RWPE2 (cell line): ENCODE results near the gene HEBP2.
A peak's percentile ranks its signal among the peaks of the same experiment; 100 is the strongest.
"Not testable (repeated sequence)": the region's sequence is repeated elsewhere in the genome, so short reads cannot be mapped to it uniquely, and the experiment has no call there.

Experiments
- ATAC-seq: fragments of 200-7000 bp; cut with Tn5 transposase; 3 replicates; pipeline ENCODE4 v1.9.1; 2021; ENCODE audit warnings: low read depth
- DNase-seq: peaks from one replicate; pipeline ENCODE4 v3.0.0-alpha.2; 2020; ENCODE audit warnings: low spot score
- H3K27ac ChIP-seq: fragments of 450-650 bp; 2 replicates; pipeline ENCODE4 v1.5.1; 2017; ENCODE audit warnings: mild to moderate bottlenecking; ENCODE audit not compliant: poor library complexity, severe bottlenecking
- H3K27me3 ChIP-seq: fragments of 250-450 bp; sonication (Bioruptor Pico); 2 replicates; pipeline ENCODE4 v1.5.1; 2021; ENCODE audit warnings: mild to moderate bottlenecking, moderate library complexity; ENCODE audit not compliant: insufficient read depth, poor library complexity, severe bottlenecking
- H3K36me3 ChIP-seq: fragments of 250-450 bp; sonication (Bioruptor Pico); 2 replicates; pipeline ENCODE4 v1.5.1; 2020; ENCODE audit warnings: low read depth, mild to moderate bottlenecking, moderate library complexity
- H3K4me1 ChIP-seq: fragments of 250-450 bp; sonication (Bioruptor Pico); 2 replicates; pipeline ENCODE4 v1.5.1; 2021; ENCODE audit warnings: mild to moderate bottlenecking, moderate library complexity; ENCODE audit not compliant: insufficient read depth, poor library complexity, severe bottlenecking
- H3K4me3 ChIP-seq: fragments of 250-450 bp; sonication (Bioruptor Pico); 2 replicates; pipeline ENCODE4 v1.5.1; 2021; ENCODE audit warnings: mild to moderate bottlenecking, moderate library complexity; ENCODE audit not compliant: severe bottlenecking
- H3K9me3 ChIP-seq: fragments of 250-450 bp; sonication (Bioruptor Pico); 2 replicates; pipeline ENCODE4 v1.5.1; 2021; ENCODE audit warnings: mild to moderate bottlenecking, moderate library complexity; ENCODE audit not compliant: severe bottlenecking
- CTCF ChIP-seq: fragments of 450-650 bp; IDR thresholded peaks from one replicate; pipeline ENCODE4 v1.5.1; 2017; ENCODE audit warnings: mild to moderate bottlenecking, moderate library complexity; ENCODE audit not compliant: poor library complexity, severe bottlenecking

The HEBP2 gene, protein sequence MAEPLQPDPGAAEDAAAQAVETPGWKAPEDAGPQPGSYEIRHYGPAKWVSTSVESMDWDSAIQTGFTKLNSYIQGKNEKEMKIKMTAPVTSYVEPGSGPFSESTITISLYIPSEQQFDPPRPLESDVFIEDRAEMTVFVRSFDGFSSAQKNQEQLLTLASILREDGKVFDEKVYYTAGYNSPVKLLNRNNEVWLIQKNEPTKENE

GRCh38 chr6:138403801-138404665, at the start of gene HEBP2:
TSS of gene HEBP2 (plus strand) at chr6:138404223. CDS start at chr6:138404496, 273 bp downstream.
- peaks cover 31% of the 10 kb centered on the region for H3K36me3 ChIP-seq
- no peaks in the 10 kb centered on the region for H3K9me3 ChIP-seq
- peak; percentile 97 for DNase-seq
- H3K27me3 ChIP-seq: no peaks in the 10 kb centered on the region
- peak; percentile 87 for ATAC-seq
- peak; percentile 77 for TF ChIP-seq CTCF
- peaks cover 5% of the 10 kb centered on the region for H3K4me1 ChIP-seq
- peak within 1 kb of the TSS; percentile 59 for H3K27ac ChIP-seq
- peak within 1 kb of the TSS; percentile 64 for H3K4me3 ChIP-seq

- H3K27me3 ChIP-seq: no peaks in the 10 kb centered on the region
- TF ChIP-seq CTCF: no peak
- no peaks in the 10 kb centered on the region for H3K4me1 ChIP-seq
- no peak for ATAC-seq
- H3K27ac ChIP-seq: no peak overlapping the region
- DNase-seq: no peak
- no peak overlapping the region for H3K4me3 ChIP-seq
- H3K9me3 ChIP-seq: no peaks in the 10 kb centered on the region
- no peaks in the 10 kb centered on the region for H3K36me3 ChIP-seq
Observed at GRCh38 chr6:138357928-138358327, 46.1 kb upstream of the HEBP2 start.

DNA sequence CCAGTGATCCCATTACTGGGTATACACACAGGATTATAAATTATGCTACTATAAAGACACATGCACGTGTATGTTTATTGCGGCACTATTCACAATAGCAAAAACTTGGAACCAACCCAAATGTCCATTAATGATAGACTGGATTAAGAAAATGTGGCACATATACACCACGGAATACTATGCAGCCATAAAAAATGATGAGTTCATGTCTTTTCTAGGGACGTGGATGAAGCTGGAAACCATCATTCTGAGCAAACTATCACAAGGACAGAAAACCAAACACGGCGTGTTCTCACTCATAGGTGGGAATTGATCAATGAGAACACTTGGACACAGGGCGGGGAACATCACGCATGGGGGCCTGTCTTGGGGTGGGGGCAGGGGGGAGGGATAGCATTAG, 35.3 kb upstream of the HEBP2 start:
- not testable (repeated sequence) for H3K36me3 ChIP-seq, H3K4me3 ChIP-seq, DNase-seq, ATAC-seq, H3K9me3 ChIP-seq, H3K4me1 ChIP-seq, H3K27ac ChIP-seq, H3K27me3 ChIP-seq

DNA sequence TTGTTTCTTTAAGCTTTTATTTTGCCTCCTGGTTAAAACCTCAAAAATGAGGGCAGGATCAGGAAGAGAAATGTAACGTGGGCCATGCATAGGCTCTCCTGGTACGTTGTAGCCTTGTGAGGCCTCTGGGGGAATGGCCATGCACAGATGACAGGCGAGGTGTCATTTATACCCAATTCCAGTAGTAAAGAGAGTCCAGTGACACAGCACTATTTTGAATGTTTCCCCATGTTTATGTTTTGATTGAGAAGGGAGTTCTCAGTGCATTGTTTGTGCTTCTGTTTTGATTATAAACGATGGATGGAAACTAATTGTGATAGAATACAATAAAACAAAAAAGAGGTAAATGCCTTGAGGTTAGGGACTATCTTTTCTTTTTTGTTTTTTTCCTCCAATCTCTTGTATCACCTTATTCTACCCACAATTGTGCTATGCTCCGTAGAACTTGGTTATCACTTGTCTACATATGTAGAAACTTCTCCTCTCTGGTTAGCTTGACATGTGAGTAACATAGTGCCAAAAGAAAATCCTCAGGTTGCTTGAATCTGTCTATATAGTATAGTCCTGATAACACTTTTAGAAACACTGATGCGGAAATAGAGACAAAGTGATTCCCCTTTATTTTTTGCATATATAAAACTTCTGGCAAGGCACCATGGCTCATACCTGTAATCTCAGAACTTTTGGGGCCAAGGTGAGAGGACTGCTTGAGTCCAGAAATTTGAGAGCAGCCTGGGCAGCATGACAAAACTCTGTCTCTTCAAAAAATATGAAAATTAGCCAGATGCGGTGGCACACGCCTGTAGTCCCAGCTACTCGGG, 33.2 kb upstream of the HEBP2 start:
- Histone ChIP-seq H3K4me3 (no peak overlapping the region), H3K27ac (no peak overlapping the region), H3K9me3 (no peaks in the 10 kb centered on the region), H3K36me3 (no peaks in the 10 kb centered on the region), H3K4me1 (peaks cover 5% of the 10 kb centered on the region), H3K27me3 (no peaks in the 10 kb centered on the region)
- TF ChIP-seq CTCF: no peak
- DNase-seq: no peak
- ATAC-seq: no peak

- Histone ChIP-seq H3K27ac (no peak overlapping the region), H3K4me1 (peaks cover 5% of the 10 kb centered on the region), H3K27me3 (no peaks in the 10 kb centered on the region), H3K4me3 (no peak overlapping the region), H3K9me3 (no peaks in the 10 kb centered on the region), H3K36me3 (no peaks in the 10 kb centered on the region)
- TF ChIP-seq CTCF: no peak
- DNase-seq (no peak), ATAC-seq (no peak)
Observed at GRCh38 chr6:138371452-138371711, 32.6 kb upstream of the HEBP2 start.
